ENCODE results near the gene STPG1.

- TF ChIP-seq ZSCAN20 (CRISPR knock-in tag; IDR thresholded peaks at IDR 0.05) (no peak), EHF (CRISPR knock-in tag; IDR thresholded peaks at IDR 0.05) (no peak)
- TF ChIP-seq, protein P1, sequence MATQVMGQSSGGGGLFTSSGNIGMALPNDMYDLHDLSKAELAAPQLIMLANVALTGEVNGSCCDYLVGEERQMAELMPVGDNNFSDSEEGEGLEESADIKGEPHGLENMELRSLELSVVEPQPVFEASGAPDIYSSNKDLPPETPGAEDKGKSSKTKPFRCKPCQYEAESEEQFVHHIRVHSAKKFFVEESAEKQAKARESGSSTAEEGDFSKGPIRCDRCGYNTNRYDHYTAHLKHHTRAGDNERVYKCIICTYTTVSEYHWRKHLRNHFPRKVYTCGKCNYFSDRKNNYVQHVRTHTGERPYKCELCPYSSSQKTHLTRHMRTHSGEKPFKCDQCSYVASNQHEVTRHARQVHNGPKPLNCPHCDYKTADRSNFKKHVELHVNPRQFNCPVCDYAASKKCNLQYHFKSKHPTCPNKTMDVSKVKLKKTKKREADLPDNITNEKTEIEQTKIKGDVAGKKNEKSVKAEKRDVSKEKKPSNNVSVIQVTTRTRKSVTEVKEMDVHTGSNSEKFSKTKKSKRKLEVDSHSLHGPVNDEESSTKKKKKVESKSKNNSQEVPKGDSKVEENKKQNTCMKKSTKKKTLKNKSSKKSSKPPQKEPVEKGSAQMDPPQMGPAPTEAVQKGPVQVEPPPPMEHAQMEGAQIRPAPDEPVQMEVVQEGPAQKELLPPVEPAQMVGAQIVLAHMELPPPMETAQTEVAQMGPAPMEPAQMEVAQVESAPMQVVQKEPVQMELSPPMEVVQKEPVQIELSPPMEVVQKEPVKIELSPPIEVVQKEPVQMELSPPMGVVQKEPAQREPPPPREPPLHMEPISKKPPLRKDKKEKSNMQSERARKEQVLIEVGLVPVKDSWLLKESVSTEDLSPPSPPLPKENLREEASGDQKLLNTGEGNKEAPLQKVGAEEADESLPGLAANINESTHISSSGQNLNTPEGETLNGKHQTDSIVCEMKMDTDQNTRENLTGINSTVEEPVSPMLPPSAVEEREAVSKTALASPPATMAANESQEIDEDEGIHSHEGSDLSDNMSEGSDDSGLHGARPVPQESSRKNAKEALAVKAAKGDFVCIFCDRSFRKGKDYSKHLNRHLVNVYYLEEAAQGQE (IDR thresholded peaks at IDR 0.05): no peak
- TF ChIP-seq, protein P2, sequence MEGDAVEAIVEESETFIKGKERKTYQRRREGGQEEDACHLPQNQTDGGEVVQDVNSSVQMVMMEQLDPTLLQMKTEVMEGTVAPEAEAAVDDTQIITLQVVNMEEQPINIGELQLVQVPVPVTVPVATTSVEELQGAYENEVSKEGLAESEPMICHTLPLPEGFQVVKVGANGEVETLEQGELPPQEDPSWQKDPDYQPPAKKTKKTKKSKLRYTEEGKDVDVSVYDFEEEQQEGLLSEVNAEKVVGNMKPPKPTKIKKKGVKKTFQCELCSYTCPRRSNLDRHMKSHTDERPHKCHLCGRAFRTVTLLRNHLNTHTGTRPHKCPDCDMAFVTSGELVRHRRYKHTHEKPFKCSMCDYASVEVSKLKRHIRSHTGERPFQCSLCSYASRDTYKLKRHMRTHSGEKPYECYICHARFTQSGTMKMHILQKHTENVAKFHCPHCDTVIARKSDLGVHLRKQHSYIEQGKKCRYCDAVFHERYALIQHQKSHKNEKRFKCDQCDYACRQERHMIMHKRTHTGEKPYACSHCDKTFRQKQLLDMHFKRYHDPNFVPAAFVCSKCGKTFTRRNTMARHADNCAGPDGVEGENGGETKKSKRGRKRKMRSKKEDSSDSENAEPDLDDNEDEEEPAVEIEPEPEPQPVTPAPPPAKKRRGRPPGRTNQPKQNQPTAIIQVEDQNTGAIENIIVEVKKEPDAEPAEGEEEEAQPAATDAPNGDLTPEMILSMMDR (IDR thresholded peaks at IDR 0.05): no peak
These were observed 46.9 kb downstream of the STPG1 start for GRCh38 chr1:24366707-24367106.

Data from A549 (cell line).